ENCODE results near the gene RAB33A. TPM values are rescaled to one million over a fixed set of nuclear protein-coding genes. Genes with fewer than 3 reads are reported as not detected.
A peak's percentile ranks its signal among the peaks of the same experiment; 100 is the strongest.

Gene RAB33A
- total RNA-seq, 4 donors from 2014 or later = 0.93 to 1.2 TPM; not detected in 2

GRCh38 chrX:130165703-130166502 is 5.9 kb upstream of the RAB33A start, which contains the start of gene AIFM1:
Gene AIFM1 (minus strand): TSS chrX:130165841. CDS start chrX:130165656, 185 bp downstream.
- H3K27ac ChIP-seq = peak within 1 kb of the TSS; percentile 87 to 93 (median 88)
- peak; percentile 97 for ATAC-seq

GRCh38 chrX:130166503-130166777 is 5.3 kb upstream of the RAB33A start:
- Histone ChIP-seq H3K9me3 (no peaks in the 10 kb centered on the region), H3K4me1 (peaks cover 0 to 49% (median 0%) of the 10 kb centered on the region in 3 donors), H3K36me3 (no peaks in the 10 kb centered on the region), H3K4me3 (peak overlapping the region; percentile 63), H3K27me3 (no peaks in the 10 kb centered on the region), H3K27ac (peak overlapping the region; percentile 87 to 93 (median 88))
- WGBS, 2 donors (ENCODE audit: low coverage in 1 of 2) = 0 to 45% methylated on average over 1 to 4 of the region's 4 CpGs
- ATAC-seq = no peak
- TF ChIP-seq POLR2A (IDR thresholded peaks at IDR 0.05) = no peak
- TF ChIP-seq EP300 (IDR thresholded peaks at IDR 0.05) = no peak
- TF ChIP-seq, protein P1, sequence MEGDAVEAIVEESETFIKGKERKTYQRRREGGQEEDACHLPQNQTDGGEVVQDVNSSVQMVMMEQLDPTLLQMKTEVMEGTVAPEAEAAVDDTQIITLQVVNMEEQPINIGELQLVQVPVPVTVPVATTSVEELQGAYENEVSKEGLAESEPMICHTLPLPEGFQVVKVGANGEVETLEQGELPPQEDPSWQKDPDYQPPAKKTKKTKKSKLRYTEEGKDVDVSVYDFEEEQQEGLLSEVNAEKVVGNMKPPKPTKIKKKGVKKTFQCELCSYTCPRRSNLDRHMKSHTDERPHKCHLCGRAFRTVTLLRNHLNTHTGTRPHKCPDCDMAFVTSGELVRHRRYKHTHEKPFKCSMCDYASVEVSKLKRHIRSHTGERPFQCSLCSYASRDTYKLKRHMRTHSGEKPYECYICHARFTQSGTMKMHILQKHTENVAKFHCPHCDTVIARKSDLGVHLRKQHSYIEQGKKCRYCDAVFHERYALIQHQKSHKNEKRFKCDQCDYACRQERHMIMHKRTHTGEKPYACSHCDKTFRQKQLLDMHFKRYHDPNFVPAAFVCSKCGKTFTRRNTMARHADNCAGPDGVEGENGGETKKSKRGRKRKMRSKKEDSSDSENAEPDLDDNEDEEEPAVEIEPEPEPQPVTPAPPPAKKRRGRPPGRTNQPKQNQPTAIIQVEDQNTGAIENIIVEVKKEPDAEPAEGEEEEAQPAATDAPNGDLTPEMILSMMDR (IDR thresholded peaks at IDR 0.05) = no peak
- no peak for TF ChIP-seq POLR2AphosphoS5 (IDR thresholded peaks at IDR 0.05)

More at GRCh38 chrX:130165703-130166502, 5.9 kb upstream of the RAB33A start, which contains the start of gene AIFM1:
- TF ChIP-seq POLR2AphosphoS5 (IDR thresholded peaks at IDR 0.05) (no peak), POLR2A (IDR thresholded peaks at IDR 0.05) (peak; percentile 48 to 53)
- H3K27me3 ChIP-seq = no peaks in the 10 kb centered on the region
- peaks cover 0 to 44% (median 0%) of the 10 kb centered on the region in 3 donors for H3K4me1 ChIP-seq
- no peaks in the 10 kb centered on the region for H3K9me3 ChIP-seq
- no peaks in the 10 kb centered on the region for H3K36me3 ChIP-seq
- WGBS, 2 donors (ENCODE audit: low coverage in 1 of 2) = 1 to 5% methylated on average over 10 to 15 of the region's 50 CpGs
- peak within 1 kb of the TSS; percentile 63 for H3K4me3 ChIP-seq

- H3K4me3 ChIP-seq = peak overlapping the region in 1 of 2 donors; percentile 63
- WGBS, 2 donors (ENCODE audit: low coverage in 1 of 2) = 44 to 68% methylated on average over 2 to 4 of the region's 4 CpGs
- peaks cover 0 to 51% (median 0%) of the 10 kb centered on the region in 3 donors for H3K4me1 ChIP-seq
- TF ChIP-seq EP300 (IDR thresholded peaks at IDR 0.05) (no peak), POLR2AphosphoS5 (IDR thresholded peaks at IDR 0.05) (no peak), POLR2A (IDR thresholded peaks at IDR 0.05) (no peak)
- TF ChIP-seq, protein P1 (IDR thresholded peaks at IDR 0.05) = no peak
- peak overlapping the region in 3 of 4 donors; percentile 87 to 93 (median 89) for H3K27ac ChIP-seq
- no peaks in the 10 kb centered on the region for H3K36me3 ChIP-seq
- no peak for ATAC-seq
- no peaks in the 10 kb centered on the region for H3K27me3 ChIP-seq
- H3K9me3 ChIP-seq = no peaks in the 10 kb centered on the region
Measured at GRCh38 chrX:130167040-130167439, 4.7 kb upstream of the RAB33A start.

GRCh38 chrX:130170752-130171445 is 863 bp upstream of the RAB33A start:
- TF ChIP-seq POLR2AphosphoS5 (IDR thresholded peaks at IDR 0.05) (no peak), POLR2A (IDR thresholded peaks at IDR 0.05) (no peak), EP300 (IDR thresholded peaks at IDR 0.05) (no peak)
- TF ChIP-seq, protein P1 (IDR thresholded peaks at IDR 0.05) = no peak
- WGBS, 2 donors (ENCODE audit: low coverage in 1 of 2) = 60% methylated on average over 1 of the region's 36 CpGs; no CpG with 5 or more reads in 1 of the 2 donors
- ATAC-seq = no peak

DNA sequence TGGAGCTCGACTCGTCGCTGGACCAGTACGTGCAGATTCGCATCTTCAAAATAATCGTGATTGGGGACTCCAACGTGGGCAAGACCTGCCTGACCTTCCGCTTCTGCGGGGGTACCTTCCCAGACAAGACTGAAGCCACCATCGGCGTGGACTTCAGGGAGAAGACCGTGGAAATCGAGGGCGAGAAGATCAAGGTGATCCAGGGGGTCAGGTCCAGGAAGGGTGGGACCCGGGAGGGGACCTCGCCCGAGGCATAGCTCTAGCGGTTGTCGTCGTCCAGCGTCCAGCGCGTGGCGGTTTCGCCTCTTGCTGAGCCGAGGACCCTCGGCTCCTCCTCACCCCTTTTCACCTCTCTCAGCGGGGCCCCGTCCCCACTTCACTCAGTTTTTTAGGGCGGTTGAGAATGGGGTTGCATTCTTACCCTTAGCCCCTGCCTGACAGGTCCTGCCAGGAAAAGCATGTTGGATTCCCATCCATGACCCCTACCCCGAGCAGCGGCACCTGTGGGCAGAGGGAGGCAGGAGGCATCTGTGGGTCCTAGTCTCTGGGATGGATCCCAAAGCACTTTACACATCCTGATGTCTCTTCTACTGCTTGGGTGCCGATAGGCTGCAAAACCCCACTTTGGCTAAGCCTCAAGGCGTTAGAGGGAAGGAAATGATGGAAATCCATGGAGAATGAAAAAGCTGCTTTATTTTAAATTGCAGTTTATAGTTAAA is 524 bp downstream of the RAB33A start:
- TF ChIP-seq POLR2A (IDR thresholded peaks at IDR 0.05) (no peak), EP300 (IDR thresholded peaks at IDR 0.05) (no peak), POLR2AphosphoS5 (IDR thresholded peaks at IDR 0.05) (no peak)
- TF ChIP-seq, protein P1 (IDR thresholded peaks at IDR 0.05) = no peak
- WGBS, 2 donors (ENCODE audit: low coverage in 1 of 2) = 20% methylated on average over 2 of the region's 34 CpGs; no CpG with 5 or more reads in 1 of the 2 donors
- H3K4me3 ChIP-seq = peak overlapping the region; percentile 49 to 53
- H3K4me1 ChIP-seq = peaks cover 0 to 36% (median 4%) of the 10 kb centered on the region in 3 donors
- ATAC-seq = no peak
- H3K27ac ChIP-seq = peak overlapping the region in 1 of 4 donors; percentile 34
- no peaks in the 10 kb centered on the region for H3K36me3 ChIP-seq
- no peaks in the 10 kb centered on the region for H3K9me3 ChIP-seq
- no peaks in the 10 kb centered on the region for H3K27me3 ChIP-seq

More at GRCh38 chrX:130170752-130171445, 863 bp upstream of the RAB33A start:
- no peaks in the 10 kb centered on the region for H3K36me3 ChIP-seq
- no peaks in the 10 kb centered on the region for H3K27me3 ChIP-seq
- peak overlapping the region in 1 of 4 donors; percentile 34 for H3K27ac ChIP-seq
- peak overlapping the region; percentile 49 to 53 for H3K4me3 ChIP-seq
- H3K4me1 ChIP-seq = peaks cover 0 to 45% (median 4%) of the 10 kb centered on the region in 3 donors
- no peaks in the 10 kb centered on the region for H3K9me3 ChIP-seq
